Heart left ventricle (tissue), 13 donors: ENCODE data around the gene LIMS2.

Source experiments
- CTCF ChIP-seq, 12 donors: fragments of 200-600 bp; sonication (generic) in 4 of 12; IDR thresholded peaks; one replicate each; pipeline versions ENCODE4 v1.5.0 to v1.8.0; 2018 to 2022; ENCODE audit warnings: antibody characterized with exemption in 12 of 12, mild to moderate bottlenecking in 5 of 12
- POLR2A ChIP-seq, 2 donors: fragments of 450-650 bp; IDR thresholded peaks; one replicate each; pipeline ENCODE4 v1.6.1; 2017; ENCODE audit warnings: antibody characterized with exemption in 2 of 2, mild to moderate bottlenecking in 2 of 2, moderate library complexity in 2 of 2
- donor health status: ischemic (EF 13 %, LVEDD 7.1; RV severe dilation, severe dysfunction).
- donor health status: DM: no; HTN: yes; CAD: no.
- donor health status: DM: no; HTN: no; CAD: no.
- donor health status: ischemic (EF 25% LVEDD 6.9; RV normal size, moderate dysfunction).
- donor health status: ischemic (EF 25% LVEDD 5.7; RV mildly dilated, moderate dysfunction).
- donor health status: ischemic (EF 35%, LVEDD 5.7; RV mildly dilated, moderate dysfunction).
- donor health status: nonischemic (EF 11% LVEDD 7.7; RV severe dilation, severe dysfunction).
- donor health status: DM: yes; HTN: yes; CAD: no.
- donor health status: PGD.
- donor health status: ischemic (EF 29% LVEDD 5.4; RV normal size, mild dysfunction).
- donor health status: nonischemic (EF 23%, LVEDD 6.1; RV moderate dilation, normal function).

- TF ChIP-seq CTCF (IDR thresholded peaks at IDR 0.05), result no peak
- TF ChIP-seq POLR2A (IDR thresholded peaks at IDR 0.05), result no peak
Observed at GRCh38 chr2:127655209-127656073, 19.9 kb downstream of the LIMS2 start.
